Central memory CD4-positive, alpha-beta T cell (primary cell): Measurements from ENCODE around the gene RRAGA.
"Not testable (repeated sequence)": the region's sequence is repeated elsewhere in the genome, so short reads cannot be mapped to it uniquely, and the experiment has no call there.

Source experiments
- DNase-seq: peaks from one replicate; pipeline ENCODE4 v3.0.0; 2022

RRAGA gene

DNA sequence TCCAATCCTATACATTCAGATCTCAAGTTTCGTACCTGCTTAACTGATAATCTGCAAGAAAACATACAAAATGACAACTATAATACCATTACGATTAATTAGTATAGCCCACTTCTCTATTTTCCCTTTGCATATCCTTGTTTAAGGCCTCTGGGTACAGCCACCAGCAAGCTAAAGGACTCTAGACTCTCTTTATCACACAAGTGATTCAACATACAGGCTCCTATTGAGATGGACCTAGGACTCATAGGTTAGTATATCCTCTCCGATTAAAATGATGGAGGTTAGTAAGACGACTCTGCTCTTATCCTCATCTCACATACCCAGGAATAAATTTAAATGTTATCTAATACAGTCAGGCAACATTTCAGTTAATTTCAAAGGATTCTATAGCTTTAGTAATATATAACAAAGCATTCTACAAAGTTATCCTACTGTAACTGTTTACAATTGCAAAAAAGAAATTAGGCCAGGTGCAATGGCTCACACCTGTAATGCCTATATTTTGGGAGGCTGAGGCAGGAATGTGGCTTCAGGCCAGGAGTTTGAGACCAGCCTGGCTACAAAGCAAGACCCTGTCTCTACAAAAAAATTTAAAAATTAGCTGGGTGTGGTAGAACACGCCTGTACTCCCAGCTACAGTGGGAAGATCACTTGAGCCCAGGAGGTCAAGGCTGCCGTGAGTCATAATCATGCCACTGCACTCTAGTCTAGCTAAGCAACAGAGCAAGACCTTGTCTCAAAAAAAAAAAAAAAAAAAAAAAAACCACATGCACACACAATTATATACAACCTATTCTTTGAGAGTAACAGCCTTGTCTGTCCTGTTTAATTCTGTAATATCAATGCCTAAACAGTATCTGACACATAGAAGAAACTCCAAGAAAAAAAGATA lies 38.1 kb downstream of the RRAGA start:
- DNase-seq: no peak

DNA sequence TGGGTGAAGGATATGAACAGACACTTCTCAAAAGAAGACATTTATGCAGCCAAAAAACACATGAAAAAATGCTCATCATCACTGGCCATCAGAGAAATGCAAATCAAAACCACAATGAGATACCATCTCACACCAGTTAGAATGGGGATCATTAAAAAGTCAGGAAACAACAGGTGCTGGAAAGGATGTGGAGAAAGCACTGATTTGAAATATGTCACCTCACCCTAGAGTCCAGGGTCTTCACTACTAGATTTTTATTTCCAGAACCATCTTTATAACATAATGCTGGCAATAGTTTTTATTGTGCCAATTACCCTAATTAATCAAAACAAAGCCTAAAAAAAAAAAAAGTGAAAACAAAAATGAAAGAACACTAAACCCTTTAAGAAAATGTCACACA lies 48.2 kb downstream of the RRAGA start:
- DNase-seq: not testable (repeated sequence)
